HepG2 (cell line): ENCODE results near the gene PTTG1. TPM values are rescaled to one million over a fixed set of nuclear protein-coding genes. Genes with fewer than 3 reads are reported as not detected.

Experiments used
- ATAC-seq: fragments of 200-7000 bp; cut with Tn5 transposase; 3 replicates; pipeline ENCODE4 v1.9.1; 2020; ENCODE audit warnings: mild to moderate bottlenecking, moderate library complexity
- BruUV-seq: library from RNA; stranded (reverse); fragments of 400-500 nt; replicated peaks from 2 replicates; lab custom pipeline; 2021; lab: Mats Ljungman, UMichigan
- CTCF ChIA-PET: fragments of 300-600 bp; formaldehyde crosslinking; extraction: SDS; loops from one replicate; lab custom pipeline; 2021; ENCODE audit warnings: low total read pairs, inconsistent platforms, low intra/inter-chr PET ratio; lab: Yijun Ruan, JAX
- POLR2A ChIA-PET: fragments of 350-600 bp; sonication (Branson Sonifier 250); formaldehyde crosslinking; loops from one replicate; lab custom pipeline; 2020; ENCODE audit warnings: antibody characterized with exemption, inconsistent platforms; lab: Yijun Ruan, JAX
- DNase-seq: peaks from one replicate; pipeline ENCODE4 v3.0.0-alpha.2; 2015; ENCODE audit warnings: low spot score
- FAIRE-seq: peaks from 3 replicates; lab custom pipeline; 2011; peaks lifted over from hg19 to GRCh38; lab: Jason Lieb, UNC
- H2AFZ ChIP-seq: one replicate; pipeline ENCODE4 v1.6.1; 2011; ENCODE audit warnings: low read length, inconsistent platforms
- H3K27ac ChIP-seq: fragments of 300-600 bp; 3 replicates; pipeline ENCODE4 v1.8.0; 2011; ENCODE audit warnings: mixed run types, mild to moderate bottlenecking, mixed read lengths, low read length, inconsistent platforms; ENCODE audit not compliant: insufficient read depth; ENCODE audit errors: extremely low read length
- H3K27me3 ChIP-seq, 2 experiments: fragments of 200-600 bp in 1 of 2; 2 replicates in 1 of 2; 3 replicates in 1 of 2; pipeline versions ENCODE4 v1.6.0 to v1.8.0; 2011; ENCODE audit warnings: low read length in 2 of 2, mild to moderate bottlenecking in 2 of 2, moderate library complexity in 2 of 2, inconsistent platforms in 1 of 2; ENCODE audit not compliant: insufficient read depth in 2 of 2, control insufficient read depth in 1 of 2
- H3K36me3 ChIP-seq, 2 experiments: fragments of 200-600 bp in 1 of 2; replicated peaks in 1 of 2; 2 replicates in 1 of 2; 3 replicates in 1 of 2; pipeline versions ENCODE4 v1.5.1 to v1.8.0; 2011; ENCODE audit warnings: low read length in 2 of 2, inconsistent platforms in 1 of 2; ENCODE audit not compliant: insufficient read depth in 2 of 2, control insufficient read depth in 1 of 2
- H3K4me1 ChIP-seq: 2 replicates; pipeline ENCODE4 v1.5.1; 2012; ENCODE audit warnings: low read length, inconsistent platforms; ENCODE audit not compliant: insufficient read depth
- H3K4me2 ChIP-seq: 2 replicates; pipeline ENCODE4 v1.6.0; 2011; ENCODE audit warnings: low read depth, low read length, inconsistent platforms
- H3K4me3 ChIP-seq, 3 experiments: fragments of 200-600 bp in 1 of 3; sonication (generic), shearing (Covaris generic) in 1 of 3; replicated peaks in 1 of 3; 2 replicates each; pipeline ENCODE4 v1.5.1; 2011 to 2016; ENCODE audit warnings: low read length in 3 of 3, inconsistent platforms in 2 of 3, low read depth in 2 of 3, mild to moderate bottlenecking in 2 of 3, control low read depth in 1 of 3, mixed read lengths in 1 of 3; ENCODE audit not compliant: insufficient read depth in 1 of 3
- H3K79me2 ChIP-seq: one replicate; pipeline ENCODE4 v1.6.1; 2011; ENCODE audit warnings: low read length, inconsistent platforms; ENCODE audit not compliant: insufficient read depth
- H3K9ac ChIP-seq: 2 replicates; pipeline ENCODE4 v1.6.0; 2011; ENCODE audit warnings: mild to moderate bottlenecking, low read depth, low read length, inconsistent platforms; ENCODE audit not compliant: insufficient read depth
- H3K9me3 ChIP-seq: 2 replicates; pipeline ENCODE4 v1.5.1; 2012; ENCODE audit warnings: mild to moderate bottlenecking, low read length
- H4K20me1 ChIP-seq: 2 replicates; pipeline ENCODE4 v1.6.0; 2011; ENCODE audit warnings: inconsistent platforms, mild to moderate bottlenecking, low read length, moderate library complexity; ENCODE audit not compliant: insufficient read depth
- GATAD2A ChIP-seq: IDR thresholded peaks from 2 replicates; pipeline ENCODE4 v1.6.1; 2016
- GMEB2 ChIP-seq: IDR thresholded peaks from 2 replicates; pipeline ENCODE4 v1.6.1; 2016; ENCODE audit warnings: missing biosample characterization, missing genetic modification reagents, low read depth
- HNRNPL ChIP-seq: fragments of 200-400 bp; formaldehyde crosslinking; IDR thresholded peaks from 2 replicates; pipeline ENCODE4 v1.6.1; 2017; ENCODE audit warnings: mild to moderate bottlenecking, low read depth, low read length
- LRRFIP1 ChIP-seq: sonication (generic); formaldehyde crosslinking; conservative IDR thresholded peaks from 2 replicates; pipeline ENCODE4 v1.4.0; 2020; ENCODE audit warnings: missing genetic modification reagents
- MTF2 ChIP-seq: sonication (generic); formaldehyde crosslinking; IDR thresholded peaks from 2 replicates; pipeline ENCODE4 v1.5.0; 2020; ENCODE audit warnings: missing genetic modification reagents, borderline replicate concordance
- PRDM15 ChIP-seq: sonication (generic); formaldehyde crosslinking; IDR thresholded peaks from 2 replicates; pipeline ENCODE4 v1.4.0; 2020; ENCODE audit warnings: missing genetic modification reagents
- SAP130 ChIP-seq: IDR thresholded peaks from 2 replicates; pipeline ENCODE4 v1.6.1; 2016; ENCODE audit warnings: low read depth
- SETDB1 ChIP-seq: sonication (generic); formaldehyde crosslinking; IDR thresholded peaks from 2 replicates; pipeline ENCODE4 v1.5.1; 2020; ENCODE audit warnings: missing genetic modification reagents, mild to moderate bottlenecking, borderline replicate concordance
- SMC3 ChIP-seq: IDR thresholded peaks from 2 replicates; pipeline ENCODE4 v1.6.1; 2011; ENCODE audit warnings: low read length, improper control_type of control experiment
- THAP9 ChIP-seq: sonication (generic); formaldehyde crosslinking; IDR thresholded peaks from 2 replicates; pipeline ENCODE4; 2020; ENCODE audit warnings: missing genetic modification reagents, mild to moderate bottlenecking, borderline replicate concordance
- ZEB1 ChIP-seq: IDR thresholded peaks from 2 replicates; pipeline ENCODE4 v1.6.1; 2012; ENCODE audit warnings: mild to moderate bottlenecking, low read depth, inconsistent platforms; ENCODE audit not compliant: insufficient replicate concordance
- ZNF530 ChIP-seq: sonication (generic); formaldehyde crosslinking; IDR thresholded peaks from 2 replicates; pipeline ENCODE4 v1.5.0; 2020; ENCODE audit warnings: low read depth, mild to moderate bottlenecking, missing genetic modification reagents
- ZNF556 ChIP-seq: sonication (generic); formaldehyde crosslinking; IDR thresholded peaks from 2 replicates; pipeline ENCODE4 v1.4.0; 2020; ENCODE audit warnings: mild to moderate bottlenecking, missing genetic modification reagents, borderline replicate concordance
- ZNF75D ChIP-seq: sonication (generic); formaldehyde crosslinking; IDR thresholded peaks from 2 replicates; pipeline ENCODE4 v1.8.1; 2023; ENCODE audit warnings: missing genetic modification reagents, mild to moderate bottlenecking, borderline replicate concordance
- ZNF841 ChIP-seq: sonication (generic); formaldehyde crosslinking; IDR thresholded peaks from 2 replicates; pipeline ENCODE4 v1.8.1; 2023; ENCODE audit warnings: missing genetic modification reagents, borderline replicate concordance
- WGBS: methylation state at CpG from one replicate; pipeline ENCODE4 v1.1.6; 2017; ENCODE audit warnings: low lambda C conversion rate; 5-methylcytosine and 5-hydroxymethylcytosine counted together
- in situ Hi-C: cut with HindIII; loops from 2 replicates; pipeline ENCODE4 v1.10.0; 2017; ENCODE audit warnings: low pct_unique_long_range_greater_than_20kb; ENCODE audit not compliant: extremely low pct_ligation_motif_present
- intact Hi-C: fragments of 100-400 bp; cut with micrococcal nuclease; formaldehyde crosslinking; loops from one replicate; pipeline ENCODE4 v1.10.0; 2022; ENCODE audit not compliant: unreplicated experiment
- polyA plus RNA-seq, 8 experiments: library from polyadenylated mRNA; depleted of rRNA in 3 of 8; stranded (reverse) in 7 of 8; unstranded in 1 of 8; fragments of >200 nt; fragmentation: Illumina TruSeq in 4 of 8; extraction: Trizol in 4 of 8; gene quantifications; 2 replicates each; pipeline versions ENCODE4 v1.2.1 to v1.2.3, GENCODE V29; 2011 to 2016; ENCODE audit warnings: low read depth in 4 of 8, missing spikeins in 1 of 8, mixed read lengths in 1 of 8; ENCODE audit not compliant: insufficient read depth in 1 of 8
- total RNA-seq, 5 experiments: library from RNA; depleted of rRNA; stranded (reverse); fragments of >200 nt; fragmentation: Illumina TruSeq; extraction: Trizol; gene quantifications; 2 replicates each; pipeline ENCODE4 v1.2.3, GENCODE V29; 2016; ENCODE audit warnings: low read depth in 1 of 5

Gene PTTG1
- total and polyA plus RNA-seq, 2 of the 13 experiments (the other 11 are each of a cell fraction or from before 2014, with no cell fraction given): 102 to 161 TPM

- Histone ChIP-seq H3K4me3 (no peak overlapping the region), H3K9me3 (no peaks in the 10 kb centered on the region), H3K27me3 (no peaks in the 10 kb centered on the region), H3K4me1 (peaks cover 32% of the 10 kb centered on the region), H3K79me2 (no peaks in the 10 kb centered on the region), H3K4me2 (no peak overlapping the region), H4K20me1 (no peaks in the 10 kb centered on the region), H3K36me3 (no peaks in the 10 kb centered on the region), H3K9ac (no peak overlapping the region), H2AFZ (no peak overlapping the region), H3K27ac (no peak overlapping the region)
- 81% methylated on average over 5 of the region's 5 CpGs for WGBS
- no peak for TF ChIP-seq PRDM15 (CRISPR knock-in tag)
- no peak for TF ChIP-seq ZNF556 (CRISPR knock-in tag)
- TF ChIP-seq SETDB1: no peak
- no peak for TF ChIP-seq ZEB1
- no peak for TF ChIP-seq THAP9 (CRISPR knock-in tag)
- TF ChIP-seq SAP130 (CRISPR knock-in tag): no peak
- no peak for TF ChIP-seq GATAD2A (CRISPR knock-in tag)
- TF ChIP-seq MTF2 (CRISPR knock-in tag): no peak
- no peak for TF ChIP-seq GMEB2 (CRISPR knock-in tag)
- TF ChIP-seq ZNF75D (CRISPR knock-in tag): no peak
- TF ChIP-seq HNRNPL: no peak
- TF ChIP-seq ZNF841 (CRISPR knock-in tag): no peak
- TF ChIP-seq SMC3: no peak
- TF ChIP-seq ZNF530: no peak
- no peak for TF ChIP-seq LRRFIP1
- CTCF ChIA-PET: no interaction called here
- FAIRE-seq (no peak), DNase-seq (no peak), ATAC-seq (no peak)
- intact Hi-C loops: no loop called here
- in situ Hi-C loops: no loop called here
- BruUV-seq: no TSS peak
- POLR2A ChIA-PET: no interaction called here
Measured at GRCh38 chr5:160457252-160457651, 35.6 kb downstream of the PTTG1 start.
